Measurements from ENCODE around the gene GPR183. TPM values are rescaled to one million over a fixed set of nuclear protein-coding genes. Genes with fewer than 3 reads are reported as not detected.

GPR183 gene
- total RNA-seq, 1 experiment from 2014 or later, result 0.15 TPM

- CTCF ChIA-PET, result no interaction called here
- H3K4me1 ChIP-seq (ENCODE audit: control insufficient read depth, insufficient read depth, low read length), result no peaks in the 10 kb centered on the region
- no TSS peak for BruUV-seq (replicated peaks)
- H3K4me3 ChIP-seq (ENCODE audit: low read depth in 2 of 2, low read length in 2 of 2), result no peak overlapping the region
- H3K9me3 ChIP-seq (ENCODE audit: control insufficient read depth, insufficient read depth, low read depth, low read length), result no peaks in the 10 kb centered on the region
- intact Hi-C loops (cut with micrococcal nuclease; ENCODE audit: unreplicated experiment) (no loop called here), in situ Hi-C loops (cut with HindIII; ENCODE audit: low pct_unique_long_range_greater_than_20kb, low sequenced_read_pairs) (no loop called here)
- H3K27ac ChIP-seq (ENCODE audit: low read length), result no peak overlapping the region
- no peak for DNase-seq (ENCODE audit: low read depth, low spot score)
- H3K27me3 ChIP-seq (ENCODE audit: control insufficient read depth, insufficient read depth, low read length), result no peaks in the 10 kb centered on the region
- H3K36me3 ChIP-seq (ENCODE audit: control insufficient read depth, insufficient read depth, low read length), result no peaks in the 10 kb centered on the region
- no peak for ATAC-seq
- POLR2A ChIA-PET, result no interaction called here
- TF ChIP-seq TCF7L2 (IDR thresholded peaks at IDR 0.05; ENCODE audit: low read depth, low read length) (no peak), REST (IDR thresholded peaks at IDR 0.05; ENCODE audit: insufficient read depth in 1 of 2, low read depth in 2 of 2, low read length in 1 of 2) (no peak), POLR2AphosphoS5 (IDR thresholded peaks at IDR 0.05; ENCODE audit: low read depth, low read length) (no peak), CTCF (IDR thresholded peaks at IDR 0.05) (no peak), SIN3A (IDR thresholded peaks at IDR 0.05; ENCODE audit: borderline replicate concordance, insufficient read depth, low read depth, low read length) (no peak)
Observed at GRCh38 chr13:99281811-99282263, 25.4 kb downstream of the GPR183 start.

GRCh38 chr13:99280166-99280565 is 27.0 kb downstream of the GPR183 start:
- BruUV-seq (replicated peaks), result no TSS peak
- no peak for TF ChIP-seq SIN3A (IDR thresholded peaks at IDR 0.05; ENCODE audit: borderline replicate concordance, insufficient read depth, low read depth, low read length)
- no peak for TF ChIP-seq POLR2AphosphoS5 (IDR thresholded peaks at IDR 0.05; ENCODE audit: low read depth, low read length)
- no peak for TF ChIP-seq REST (IDR thresholded peaks at IDR 0.05; ENCODE audit: insufficient read depth in 1 of 2, low read depth in 2 of 2, low read length in 1 of 2)
- TF ChIP-seq TCF7L2 (IDR thresholded peaks at IDR 0.05; ENCODE audit: low read depth, low read length), result no peak
- no peak for TF ChIP-seq CTCF (IDR thresholded peaks at IDR 0.05)
- intact Hi-C loops (cut with micrococcal nuclease; ENCODE audit: unreplicated experiment), result no loop called here
- ChIA-PET POLR2A (no interaction called here), CTCF (no interaction called here)
- Histone ChIP-seq H3K27ac (ENCODE audit: low read length) (no peak overlapping the region), H3K4me3 (ENCODE audit: low read depth in 2 of 2, low read length in 2 of 2) (no peak overlapping the region), H3K27me3 (ENCODE audit: control insufficient read depth, insufficient read depth, low read length) (no peaks in the 10 kb centered on the region), H3K36me3 (ENCODE audit: control insufficient read depth, insufficient read depth, low read length) (no peaks in the 10 kb centered on the region), H3K9me3 (ENCODE audit: control insufficient read depth, insufficient read depth, low read depth, low read length) (no peaks in the 10 kb centered on the region), H3K4me1 (ENCODE audit: control insufficient read depth, insufficient read depth, low read length) (no peaks in the 10 kb centered on the region)
- no peak for DNase-seq (ENCODE audit: low read depth, low spot score)
- ATAC-seq, result no peak
- in situ Hi-C loops (cut with HindIII; ENCODE audit: low pct_unique_long_range_greater_than_20kb, low sequenced_read_pairs), result no loop called here

Measured in Panc1 (cell line).